HG02610 (cell line): Measurements from ENCODE around the gene WNT8B.
A peak's percentile ranks its signal among the peaks of the same experiment; 100 is the strongest.

Source experiments
- ATAC-seq: cut with Tn5 transposase; IDR thresholded peaks from one replicate; pipeline ENCODE4 v1.9.1; 2021; ENCODE audit warnings: mild to moderate bottlenecking, moderate library complexity; ENCODE audit not compliant: unreplicated experiment

The WNT8B gene

DNA sequence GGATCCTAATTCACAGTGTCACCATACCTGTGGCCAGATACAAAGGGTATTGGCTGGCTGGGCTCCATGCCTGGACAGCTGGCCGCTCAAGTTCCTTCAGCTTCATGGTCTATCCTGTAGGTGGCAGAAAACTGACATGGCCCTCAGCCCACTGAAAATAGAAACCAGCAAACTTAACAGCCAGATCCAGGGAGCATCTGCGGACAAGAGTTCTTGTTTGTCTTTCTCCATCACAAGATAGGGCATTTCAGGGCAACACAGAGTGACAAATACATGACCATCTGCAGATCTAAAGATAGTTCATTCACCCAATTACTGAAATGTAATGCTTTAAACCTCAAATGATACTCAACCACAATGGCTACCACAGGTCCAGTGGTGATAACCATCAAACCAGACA is 54.0 kb downstream of the WNT8B start:
- ATAC-seq = no peak

DNA sequence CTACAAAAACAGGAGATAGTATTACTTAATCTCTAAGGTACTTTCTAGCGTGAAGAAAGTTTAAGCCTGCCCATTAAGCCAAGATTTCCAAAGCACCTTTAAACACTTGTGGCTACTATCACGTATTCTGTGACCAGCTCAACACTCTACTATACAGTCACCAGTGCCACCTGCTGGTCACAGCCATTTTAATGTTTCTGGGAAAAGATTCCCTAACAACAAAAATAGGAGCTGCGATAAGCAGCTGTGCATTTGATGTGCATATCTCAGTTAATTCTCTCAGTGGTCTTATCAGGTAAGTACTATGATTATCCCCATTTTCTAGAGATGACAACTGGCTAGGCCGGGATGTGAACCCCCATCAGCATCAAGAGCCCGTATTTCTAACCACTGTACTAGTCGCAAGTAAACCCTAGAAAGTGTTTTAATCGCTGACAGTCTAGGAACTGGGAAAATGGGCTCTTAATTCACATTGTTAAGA is 56.0 kb downstream of the WNT8B start:
- ATAC-seq = no peak

DNA sequence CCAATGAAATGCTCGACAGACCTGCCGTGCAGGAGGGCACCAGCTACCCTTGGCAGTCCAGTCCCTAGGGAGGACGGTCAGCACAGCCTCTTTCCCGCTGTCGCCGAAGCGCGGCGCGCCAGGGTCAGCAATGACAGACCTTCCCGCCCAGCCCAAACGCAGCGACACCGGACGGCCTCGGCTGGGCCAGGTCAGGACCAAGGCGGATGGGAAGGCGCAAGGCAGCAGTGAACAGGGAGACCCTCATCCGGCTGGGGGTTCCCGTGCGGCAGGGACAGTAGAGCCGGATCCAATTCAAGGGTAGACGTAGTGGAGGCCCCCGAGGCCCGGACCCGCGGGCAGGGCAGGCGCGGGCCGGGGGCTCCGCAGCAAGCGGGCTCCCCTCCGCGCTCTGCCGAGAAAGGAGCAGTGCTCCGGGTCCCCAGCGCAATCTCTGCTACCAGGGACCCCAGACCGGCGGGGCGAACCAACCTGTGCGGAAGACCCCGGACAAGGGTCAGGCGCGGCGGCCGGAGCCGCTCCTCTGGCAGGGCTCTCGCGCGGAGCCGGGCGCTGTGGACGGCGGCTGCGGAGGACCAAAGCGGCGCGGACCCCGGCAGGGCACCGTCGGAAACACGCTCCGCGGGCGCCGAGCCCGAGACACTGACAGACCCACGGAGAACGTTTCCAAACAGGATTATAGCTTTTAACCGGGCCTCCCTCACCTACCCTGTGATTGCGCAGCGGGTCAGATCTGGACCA is 56.7 kb downstream of the WNT8B start, which contains the start of gene SEC31B:
Gene SEC31B (minus strand): TSS at position 551 of the 741 bp plus-strand sequence. CDS start 2,909 bp downstream, outside the sequence.
- no peak for ATAC-seq

GRCh38 chr10:100520811-100521210 is 58.0 kb downstream of the WNT8B start:
- no peak for ATAC-seq

DNA sequence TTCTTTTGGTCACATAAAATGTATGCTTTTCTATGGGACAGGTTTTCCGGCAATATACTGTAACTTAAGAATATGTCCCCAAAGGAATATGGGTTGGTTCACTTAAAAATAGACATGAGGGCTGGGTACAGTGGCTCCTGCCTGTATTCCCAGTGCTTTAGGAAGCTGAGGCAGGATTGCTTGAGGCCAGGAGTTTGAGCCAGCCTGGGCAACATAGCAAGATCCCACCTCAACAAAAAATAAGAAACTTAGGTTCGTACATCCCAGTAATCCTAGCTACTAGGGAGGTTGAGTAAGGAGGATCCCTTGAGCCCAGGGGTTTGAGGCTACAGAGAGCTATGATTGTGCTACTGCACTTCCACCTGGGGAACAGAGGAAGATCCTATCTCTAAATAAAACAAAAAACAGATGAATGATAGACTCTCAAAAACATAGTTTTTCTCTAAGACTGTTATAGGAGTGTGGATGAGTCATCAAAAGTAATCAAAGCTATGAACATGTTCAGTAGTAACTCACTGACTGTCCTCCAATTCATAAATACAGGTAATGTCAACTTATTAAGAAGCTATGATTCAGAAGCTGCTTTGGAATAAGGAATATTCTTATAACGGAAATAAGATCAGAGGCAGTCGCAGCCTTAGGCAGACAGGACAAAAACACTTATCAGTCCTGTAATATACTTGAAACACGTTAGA is 59.4 kb downstream of the WNT8B start:
- no peak for ATAC-seq

GRCh38 chr10:100522945-100523344 is 60.1 kb downstream of the WNT8B start:
- no peak for ATAC-seq

GRCh38 chr10:100524206-100524605 is 61.4 kb downstream of the WNT8B start:
- no peak for ATAC-seq

GRCh38 chr10:100524638-100525037 is 61.8 kb downstream of the WNT8B start:
- no peak for ATAC-seq

DNA sequence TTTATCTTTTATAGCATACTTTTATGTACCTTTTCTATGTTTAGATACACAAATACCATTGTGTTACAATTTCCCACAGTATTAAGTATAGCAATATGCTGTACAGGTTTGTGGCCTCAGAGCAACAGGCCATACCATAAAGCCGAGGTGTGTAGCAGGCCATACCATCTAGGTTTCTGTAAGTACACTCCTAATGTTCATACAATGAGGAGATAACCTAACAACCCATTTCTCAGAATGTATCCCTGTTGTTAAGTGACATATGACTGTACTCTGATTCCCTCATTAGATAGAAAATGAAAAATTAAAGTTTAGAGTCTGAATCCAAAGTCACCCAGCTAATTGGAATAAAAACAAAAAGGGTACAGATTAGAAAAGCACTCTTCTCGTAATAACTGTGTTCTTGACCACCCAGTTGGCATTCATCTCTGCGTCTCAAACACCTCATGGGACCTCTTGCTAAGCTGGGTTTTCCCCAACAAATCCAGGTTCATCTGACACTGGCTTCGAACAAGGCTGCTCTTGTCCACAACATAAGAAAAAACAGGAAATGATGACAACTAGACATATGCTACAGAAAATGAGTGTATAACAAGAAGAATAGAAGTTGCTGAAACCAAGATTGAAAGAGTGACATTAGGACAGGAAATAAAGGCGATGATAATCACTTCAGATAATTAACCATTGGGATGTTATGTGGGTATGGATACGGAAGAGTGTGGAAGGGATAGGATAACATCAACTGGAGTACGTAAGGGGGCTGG is 65.5 kb downstream of the WNT8B start:
- ATAC-seq = peak; percentile 34

DNA sequence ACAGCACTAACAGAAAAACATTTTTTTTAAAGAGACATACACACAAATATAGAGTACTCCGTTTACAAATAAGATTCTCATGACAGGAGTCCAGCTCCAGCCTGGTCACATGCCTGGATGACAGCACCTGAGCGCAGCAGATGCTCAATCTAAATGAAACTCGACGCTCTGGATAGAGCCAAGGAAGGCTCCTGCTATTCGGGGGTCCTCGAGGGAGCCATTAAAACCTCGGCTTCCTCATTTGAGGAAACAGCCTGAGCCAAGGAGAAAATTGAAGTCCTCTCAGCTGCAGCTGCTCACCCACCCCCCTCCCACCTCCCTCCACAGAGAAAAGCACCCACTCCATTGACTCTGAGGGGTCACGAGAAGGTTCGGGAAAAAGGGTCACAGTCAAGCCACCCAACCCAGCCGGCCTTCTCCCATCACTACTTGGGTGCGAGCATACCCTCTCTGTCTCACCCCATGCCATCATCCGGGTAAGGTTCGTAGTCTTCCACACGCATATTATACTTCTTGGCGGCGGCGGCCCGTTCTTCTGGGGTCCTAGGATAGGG is 66.2 kb downstream of the WNT8B start:
- no peak for ATAC-seq

DNA sequence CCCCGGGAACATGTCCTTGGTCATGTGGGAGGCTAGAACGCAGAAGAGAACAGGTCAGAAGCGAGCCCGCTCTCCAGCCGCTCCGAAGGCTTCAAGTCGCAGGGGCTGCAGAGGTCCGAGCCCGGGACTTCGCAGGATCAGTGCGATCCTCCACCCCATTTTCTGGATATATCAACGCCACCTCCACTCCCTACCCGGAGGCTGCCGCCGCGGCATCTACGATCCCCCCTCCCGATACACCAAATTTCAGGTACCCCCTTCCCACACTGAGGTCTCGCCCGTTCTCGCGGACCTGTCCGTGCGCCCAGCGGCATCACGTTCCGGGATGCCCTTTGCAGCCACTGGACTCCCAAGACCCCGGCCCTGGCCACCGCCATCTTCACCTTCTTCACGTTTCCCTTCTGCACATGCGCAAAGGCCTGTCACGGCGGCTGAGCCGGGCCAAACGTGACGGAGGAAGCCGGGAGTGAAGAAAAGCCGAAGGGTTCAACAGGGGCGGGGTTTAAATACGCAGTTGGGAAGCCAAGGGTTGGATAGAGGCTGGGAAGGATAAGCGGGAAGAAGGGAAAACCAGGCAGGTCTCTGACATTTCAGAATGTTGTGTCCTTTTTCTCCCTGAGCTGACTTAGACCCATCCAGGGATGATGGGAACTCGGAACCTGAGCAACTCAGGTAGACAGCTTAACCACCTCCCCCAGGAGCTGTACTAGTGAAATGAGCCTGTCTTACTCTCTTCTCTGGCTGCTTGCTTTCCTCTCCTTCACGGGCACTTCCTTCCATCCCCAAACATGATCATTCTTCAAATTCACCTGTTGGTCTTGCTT is 66.9 kb downstream of the WNT8B start, which contains the start of gene NDUFB8:
Gene NDUFB8 (minus strand): TSS at position 397 of the 824 bp plus-strand sequence. CDS start 20 bp downstream, at position 377.
- ATAC-seq = peak; percentile 42

DNA sequence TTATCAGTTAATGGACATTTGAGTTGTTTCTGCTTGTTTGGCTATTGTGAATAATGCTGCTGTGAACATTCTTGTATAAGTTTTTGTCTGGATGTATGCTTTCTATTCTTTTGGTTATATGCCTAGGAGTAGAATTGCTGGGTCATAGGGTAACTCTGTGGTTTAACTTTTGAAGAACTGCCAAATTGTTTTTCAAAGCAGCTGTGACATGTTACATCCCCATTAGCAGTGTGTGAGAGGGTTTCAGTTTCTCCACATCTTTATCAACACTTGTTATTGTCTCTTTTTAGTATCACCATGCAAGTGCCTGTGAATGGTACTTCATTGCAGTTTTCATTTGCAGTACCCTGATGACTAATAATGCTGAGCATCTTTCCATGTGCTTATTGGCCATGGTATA is 69.0 kb downstream of the WNT8B start:
- no peak for ATAC-seq
